IMR-90 (cell line): ENCODE measurements around the gene ANKRD6. TPM values are rescaled to one million over a fixed set of nuclear protein-coding genes. Genes with fewer than 3 reads are reported as not detected.

Experiments
- ATAC-seq: fragments of 200-7000 bp; cut with Tn5 transposase; 2 replicates; pipeline ENCODE4 v1.9.1; 2020; ENCODE audit warnings: low read depth, mild to moderate bottlenecking, moderate library complexity
- BruUV-seq: library from RNA; stranded (reverse); fragments of 400-500 nt; replicated peaks from 2 replicates; lab custom pipeline; 2021; lab: Mats Ljungman, UMichigan
- CTCF ChIA-PET: fragments of 300-600 bp; formaldehyde crosslinking; extraction: SDS; loops from one replicate; lab custom pipeline; 2021; ENCODE audit warnings: antibody characterized with exemption; lab: Yijun Ruan, JAX
- POLR2A ChIA-PET: fragments of 300-600 bp; sonication (Branson Sonifier 250); formaldehyde crosslinking; loops from one replicate; lab custom pipeline; 2022; ENCODE audit warnings: antibody characterized with exemption; ENCODE audit not compliant: unreplicated experiment; lab: Charles Lee
- DNase-seq: peaks from one replicate; pipeline ENCODE4 v3.0.0; 2013
- H2AFZ ChIP-seq: replicated peaks from 2 replicates; pipeline ENCODE3; 2013; ENCODE audit warnings: low read length, mild to moderate bottlenecking; ENCODE audit not compliant: poor library complexity
- H2AK5ac ChIP-seq: 2 replicates; pipeline ENCODE4 v1.6.1; 2013; ENCODE audit warnings: low read depth, low read length, inconsistent platforms
- H2AK9ac ChIP-seq: replicated peaks from 2 replicates; pipeline ENCODE3; 2013; ENCODE audit warnings: mild to moderate bottlenecking, low read depth, low read length, moderate library complexity; ENCODE audit not compliant: poor library complexity
- H2BK120ac ChIP-seq: 2 replicates; pipeline ENCODE4 v1.6.1; 2013; ENCODE audit warnings: low read depth, low read length, inconsistent platforms
- H2BK15ac ChIP-seq: 3 replicates; pipeline ENCODE4 v1.6.1; 2013; ENCODE audit warnings: low read depth, low read length, inconsistent platforms
- H2BK20ac ChIP-seq: 2 replicates; pipeline ENCODE4 v1.6.1; 2013; ENCODE audit warnings: low read depth, mild to moderate bottlenecking, inconsistent platforms, low read length, moderate library complexity
- H2BK5ac ChIP-seq: 2 replicates; pipeline ENCODE4 v1.6.1; 2013; ENCODE audit warnings: mild to moderate bottlenecking, low read depth, low read length, inconsistent platforms; ENCODE audit not compliant: poor library complexity, severe bottlenecking
- H3K14ac ChIP-seq: replicated peaks from 2 replicates; pipeline ENCODE4 v1.6.1; 2013; ENCODE audit warnings: low read depth, low read length, inconsistent platforms
- H3K18ac ChIP-seq: 2 replicates; pipeline ENCODE4 v1.6.1; 2013; ENCODE audit warnings: low read depth, low read length, control low read depth
- H3K23ac ChIP-seq: 2 replicates; pipeline ENCODE4 v1.6.1; 2013; ENCODE audit warnings: low read depth, low read length, inconsistent platforms
- H3K27ac ChIP-seq: 2 replicates; pipeline ENCODE4 v1.5.1; 2013; ENCODE audit warnings: mild to moderate bottlenecking, control low read depth, low read length; ENCODE audit not compliant: insufficient read depth
- H3K27me3 ChIP-seq: 2 replicates; pipeline ENCODE4 v1.6.1; 2013; ENCODE audit warnings: low read length; ENCODE audit not compliant: control insufficient read depth, insufficient read depth
- H3K36me3 ChIP-seq: 2 replicates; pipeline ENCODE4 v1.6.1; 2013; ENCODE audit warnings: low read length, mixed read lengths; ENCODE audit not compliant: control insufficient read depth, insufficient read depth
- H3K4ac ChIP-seq: 2 replicates; pipeline ENCODE4 v1.6.1; 2013; ENCODE audit warnings: low read depth, low read length, inconsistent platforms
- H3K4me1 ChIP-seq: 2 replicates; pipeline ENCODE4 v1.6.1; 2013; ENCODE audit warnings: low read length, mixed read lengths; ENCODE audit not compliant: control insufficient read depth, insufficient read depth
- H3K4me2 ChIP-seq: 2 replicates; pipeline ENCODE4 v1.6.1; 2013; ENCODE audit warnings: low read depth, mild to moderate bottlenecking, control low read depth, low read length, moderate library complexity
- H3K4me3 ChIP-seq: 2 replicates; pipeline ENCODE4 v1.5.1; 2013; ENCODE audit warnings: low read depth, mild to moderate bottlenecking, control low read depth, low read length, moderate library complexity; ENCODE audit not compliant: insufficient read depth
- H3K56ac ChIP-seq: 2 replicates; pipeline ENCODE4 v1.6.1; 2013; ENCODE audit warnings: low read length, inconsistent platforms; ENCODE audit not compliant: insufficient read depth; ENCODE audit errors: extremely low read depth
- H3K79me1 ChIP-seq, 2 experiments: 2 replicates each; pipeline ENCODE4 v1.6.1; 2013; ENCODE audit warnings: low read length in 2 of 2, inconsistent platforms in 1 of 2, low read depth in 1 of 2
- H3K9ac ChIP-seq: 2 replicates; pipeline ENCODE4 v1.6.1; 2013; ENCODE audit warnings: low read depth, low read length, control low read depth
- H3K9me1 ChIP-seq: 2 replicates; pipeline ENCODE4 v1.6.1; 2013; ENCODE audit warnings: low read length, inconsistent platforms; ENCODE audit not compliant: insufficient read depth
- H3K9me3 ChIP-seq: 2 replicates; pipeline ENCODE4 v1.6.1; 2013; ENCODE audit warnings: low read length; ENCODE audit not compliant: control insufficient read depth, insufficient read depth
- H4K20me1 ChIP-seq: 2 replicates; pipeline ENCODE4 v1.6.1; 2013; ENCODE audit warnings: low read length, inconsistent platforms; ENCODE audit not compliant: insufficient read depth
- H4K5ac ChIP-seq: 2 replicates; pipeline ENCODE4 v1.6.1; 2013; ENCODE audit warnings: mild to moderate bottlenecking, low read depth, low read length, control low read depth
- H4K8ac ChIP-seq, 2 experiments: 2 replicates each; pipeline ENCODE4 v1.6.1; 2013; ENCODE audit warnings: low read depth in 2 of 2, low read length in 2 of 2, control low read depth in 1 of 2, inconsistent platforms in 1 of 2
- H4K91ac ChIP-seq: 2 replicates; pipeline ENCODE4 v1.6.1; 2013; ENCODE audit warnings: low read depth, low read length, inconsistent platforms; ENCODE audit not compliant: insufficient read depth
- MAFK ChIP-seq: IDR thresholded peaks from 2 replicates; pipeline ENCODE4 v1.6.1; 2012; ENCODE audit warnings: low read depth, low read length, improper control_type of control experiment
- MAZ ChIP-seq: IDR thresholded peaks from 2 replicates; pipeline ENCODE4 v1.6.1; 2012; ENCODE audit warnings: low read depth, mild to moderate bottlenecking, low read length, improper control_type of control experiment, moderate library complexity, borderline replicate concordance
- MXI1 ChIP-seq: IDR thresholded peaks from 2 replicates; pipeline ENCODE4 v1.6.1; 2012; ENCODE audit warnings: low read depth, mild to moderate bottlenecking, low read length, moderate library complexity, borderline replicate concordance
- POLR2A ChIP-seq: IDR thresholded peaks from 2 replicates; pipeline ENCODE4 v1.6.1; 2012; ENCODE audit warnings: mild to moderate bottlenecking, low read depth, low read length
- RAD21 ChIP-seq: IDR thresholded peaks from 2 replicates; pipeline ENCODE4 v1.6.1; 2012; ENCODE audit warnings: low read length, improper control_type of control experiment
- RCOR1 ChIP-seq: IDR thresholded peaks from 2 replicates; pipeline ENCODE4 v1.6.1; 2012; ENCODE audit warnings: mild to moderate bottlenecking, low read length, improper control_type of control experiment; ENCODE audit not compliant: insufficient replicate concordance
- RFX5 ChIP-seq: IDR thresholded peaks from 2 replicates; pipeline ENCODE4 v1.8.0; 2012; ENCODE audit warnings: low read depth, mild to moderate bottlenecking, low read length, moderate library complexity
- SMC3 ChIP-seq: fragments of 150-350 bp; IDR thresholded peaks from 2 replicates; pipeline ENCODE4 v1.6.1; 2016; ENCODE audit warnings: low read depth, mild to moderate bottlenecking, antibody characterized with exemption, low read length, moderate library complexity
- USF2 ChIP-seq: fragments of 150-350 bp; IDR thresholded peaks from 2 replicates; pipeline ENCODE4 v1.6.1; 2017; ENCODE audit warnings: mild to moderate bottlenecking, antibody characterized with exemption, low read length, low read depth
- WGBS, 2 experiments: methylation state at CpG; one replicate each; pipeline versions ENCODE4 v1.1.5 to v1.1.7; 2013; ENCODE audit warnings: missing lambda C conversion rate in 2 of 2; ENCODE audit not compliant: insufficient read length in 1 of 2; ENCODE audit errors: extremely low coverage in 2 of 2; 5-methylcytosine and 5-hydroxymethylcytosine counted together
- dilution Hi-C: fragments of 300-500 bp; cut with HindIII; formaldehyde crosslinking; loops from one replicate; pipeline ENCODE4 v1.14.3; 2018; ENCODE audit warnings: low sequenced_read_pairs; ENCODE audit not compliant: unreplicated experiment
- in situ Hi-C: fragments of 300-500 bp; cut with MboI; formaldehyde crosslinking; loops from 3 replicates; pipeline ENCODE4 v1.14.3; 2019; ENCODE audit warnings: low sequenced_read_pairs, inconsistent platforms, mixed read lengths
- intact Hi-C: fragments of 100-400 bp; cut with micrococcal nuclease; formaldehyde crosslinking; loops from 2 replicates; pipeline ENCODE4 v1.10.0; 2022
- polyA plus RNA-seq, 3 experiments: library from polyadenylated mRNA; depleted of rRNA; stranded (reverse); fragments of >200 nt; gene quantifications; 2 replicates each; pipeline ENCODE4 v1.2.3, GENCODE V29; 2012; ENCODE audit warnings: low replicate concordance in 1 of 3
- total RNA-seq: library from RNA; depleted of rRNA; stranded (reverse); fragments of >200 nt; gene quantifications from 2 replicates; pipeline ENCODE4 v1.2.3, GENCODE V29; 2012

Gene ANKRD6
- total and polyA plus RNA-seq, 2 of the 4 experiments (the other 2 are of a cell fraction): 0.12 to 0.18 TPM

DNA sequence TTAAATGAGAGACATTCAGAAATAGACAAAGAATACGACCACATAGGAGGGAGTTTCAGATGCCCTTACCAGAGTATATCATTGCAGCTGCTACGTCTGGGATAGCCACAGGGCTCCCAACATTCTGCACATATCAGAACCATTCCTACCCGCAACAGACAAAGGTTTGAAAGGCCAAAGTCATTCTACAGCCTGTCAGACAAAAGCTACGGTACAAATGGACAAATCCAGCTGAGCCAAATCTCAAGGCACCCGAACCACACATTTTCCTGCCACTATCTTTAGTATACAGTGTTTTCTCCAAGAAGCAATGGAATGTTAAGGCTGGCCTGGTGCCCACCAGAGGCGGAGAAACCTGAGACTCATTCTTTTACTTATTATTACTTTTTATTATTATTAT is 236.1 kb downstream of the ANKRD6 start:
- Histone ChIP-seq H3K56ac (no peak overlapping the region), H2BK15ac (no peak overlapping the region), H3K4me3 (no peak overlapping the region), H3K79me1 (no peaks in the 10 kb centered on the region), H3K27me3 (no peaks in the 10 kb centered on the region), H3K9ac (no peak overlapping the region), H3K4me2 (peak overlapping the region; percentile 0; the same call in 1 of the 2 replicates), H3K4ac (no peak overlapping the region), H3K18ac (no peak overlapping the region), H3K9me1 (peaks cover 2% of the 10 kb centered on the region; the same call in 1 of the 2 replicates), H2AFZ (no peak overlapping the region), H4K5ac (no peak overlapping the region), H3K14ac (no peak overlapping the region), H2BK5ac (no peak overlapping the region), H3K23ac (peak overlapping the region; percentile 32; the same call in 1 of the 2 replicates), H2AK9ac (no peak overlapping the region), H3K27ac (no peak overlapping the region), H2AK5ac (no peak overlapping the region), H4K8ac (0 out of 4 replicates have a peak overlapping the region, but pooled peaks of 1 of the 2 experiments have one; percentile 29), H3K36me3 (peaks cover 18% of the 10 kb centered on the region), H4K91ac (no peak overlapping the region), H3K9me3 (no peaks in the 10 kb centered on the region), H2BK20ac (no peak overlapping the region), H2BK120ac (no peak overlapping the region), H3K4me1 (0 out of 2 replicates have a peak, but pooled peaks cover 2% of the 10 kb centered on the region), H4K20me1 (no peaks in the 10 kb centered on the region)
- ChIA-PET POLR2A (no interaction called here), CTCF (interaction anchor here (0.5 to 0.7 kb wide), 2 partner anchors 12 to 25 kb away, joined by 4 read pairs; no protein-coding TSS in a partner anchor)
- ATAC-seq (peak; percentile 80), DNase-seq (peak; percentile 44)
- no TSS peak for BruUV-seq
- intact Hi-C loops (no loop called here), dilution Hi-C loops (no loop called here), in situ Hi-C loops (no loop called here)
- no peak for TF ChIP-seq SMC3
- no peak for TF ChIP-seq RCOR1
- TF ChIP-seq MXI1: no peak
- no peak for TF ChIP-seq RFX5
- TF ChIP-seq USF2: no peak
- no peak for TF ChIP-seq MAFK
- TF ChIP-seq MAZ: no peak
- no peak for TF ChIP-seq POLR2A
- TF ChIP-seq RAD21: no peak
- WGBS, 2 experiments: 18% methylated on average over 2 of the region's 6 CpGs; no CpG with 5 or more reads in 1 of the 2 experiments
